ENCODE results near the gene FGD4.
"Not testable (repeated sequence)": the region's sequence is repeated elsewhere in the genome, so short reads cannot be mapped to it uniquely, and the experiment has no call there.

Gene FGD4

GRCh38 chr12:32494656-32495055 is 95.3 kb downstream of the FGD4 start:
- no peak for DNase-seq (ENCODE audit: low read depth)

GRCh38 chr12:32496946-32497345 is 97.6 kb downstream of the FGD4 start:
- no peak for DNase-seq (ENCODE audit: low read depth)

GRCh38 chr12:32497864-32498263 is 98.5 kb downstream of the FGD4 start:
- DNase-seq (ENCODE audit: low read depth) = no peak

- no peak for DNase-seq (ENCODE audit: low read depth)
Observed at GRCh38 chr12:32499048-32499447, 99.7 kb downstream of the FGD4 start.

GRCh38 chr12:32501835-32502333 is 102.5 kb downstream of the FGD4 start:
- no peak for DNase-seq (ENCODE audit: low read depth)

GRCh38 chr12:32502693-32503502 is 103.5 kb downstream of the FGD4 start:
- DNase-seq (ENCODE audit: low read depth) = no peak

GRCh38 chr12:32503730-32504129 is 104.4 kb downstream of the FGD4 start:
- DNase-seq (ENCODE audit: low read depth) = no peak

GRCh38 chr12:32504591-32504990 is 105.2 kb downstream of the FGD4 start:
- no peak for DNase-seq (ENCODE audit: low read depth)

GRCh38 chr12:32505067-32505945 is 105.9 kb downstream of the FGD4 start:
- no peak for DNase-seq (ENCODE audit: low read depth)

GRCh38 chr12:32507096-32507941 is 108.0 kb downstream of the FGD4 start:
- DNase-seq (ENCODE audit: low read depth) = not testable (repeated sequence)

- DNase-seq (ENCODE audit: low read depth) = no peak
Observed at GRCh38 chr12:32507942-32508320, 108.6 kb downstream of the FGD4 start.

GRCh38 chr12:32508626-32509025 is 109.3 kb downstream of the FGD4 start:
- DNase-seq (ENCODE audit: low read depth) = no peak

- DNase-seq (ENCODE audit: low read depth) = no peak
Observed at GRCh38 chr12:32509328-32510091, 110.2 kb downstream of the FGD4 start.

GRCh38 chr12:32511976-32512375 is 112.6 kb downstream of the FGD4 start:
- not testable (repeated sequence) for DNase-seq (ENCODE audit: low read depth)

GRCh38 chr12:32512379-32512778 is 113.0 kb downstream of the FGD4 start:
- no peak for DNase-seq (ENCODE audit: low read depth)

GRCh38 chr12:32512910-32513309 is 113.6 kb downstream of the FGD4 start:
- no peak for DNase-seq (ENCODE audit: low read depth)

- no peak for DNase-seq (ENCODE audit: low read depth)
Observed at GRCh38 chr12:32515137-32515873, 115.9 kb downstream of the FGD4 start.

- DNase-seq (ENCODE audit: low read depth) = peak; percentile 32
Observed at GRCh38 chr12:32516230-32516629, 116.9 kb downstream of the FGD4 start.

- no peak for DNase-seq (ENCODE audit: low read depth)
Observed at GRCh38 chr12:32517966-32518365, 118.6 kb downstream of the FGD4 start.

GRCh38 chr12:32519047-32519446 is 119.7 kb downstream of the FGD4 start:
- no peak for DNase-seq (ENCODE audit: low read depth)
